GM10248 (cell line): ENCODE measurements around the gene COMMD10.

ENCODE experiments used
- CTCF ChIA-PET: fragments of 300-600 bp; sonication (Branson Sonifier 250); formaldehyde crosslinking; extraction: SDS; loops from one replicate; lab custom pipeline; 2021; ENCODE audit warnings: antibody characterized with exemption; lab: Yijun Ruan, JAX
- POLR2A ChIA-PET: fragments of 350-650 bp; sonication (Branson Sonifier 250); formaldehyde crosslinking; extraction: SDS; loops from one replicate; lab custom pipeline; 2020; ENCODE audit warnings: antibody characterized with exemption; lab: Yijun Ruan, JAX
- DNase-seq: peaks from one replicate; pipeline ENCODE4 v3.0.0; 2012; ENCODE audit errors: extremely low spot score
- CTCF ChIP-seq: IDR thresholded peaks from 2 replicates; pipeline ENCODE4 v1.5.1; 2012; ENCODE audit warnings: mild to moderate bottlenecking, low read depth; ENCODE audit errors: extremely low read depth, missing control alignments, control extremely low read depth

COMMD10 gene

DNA sequence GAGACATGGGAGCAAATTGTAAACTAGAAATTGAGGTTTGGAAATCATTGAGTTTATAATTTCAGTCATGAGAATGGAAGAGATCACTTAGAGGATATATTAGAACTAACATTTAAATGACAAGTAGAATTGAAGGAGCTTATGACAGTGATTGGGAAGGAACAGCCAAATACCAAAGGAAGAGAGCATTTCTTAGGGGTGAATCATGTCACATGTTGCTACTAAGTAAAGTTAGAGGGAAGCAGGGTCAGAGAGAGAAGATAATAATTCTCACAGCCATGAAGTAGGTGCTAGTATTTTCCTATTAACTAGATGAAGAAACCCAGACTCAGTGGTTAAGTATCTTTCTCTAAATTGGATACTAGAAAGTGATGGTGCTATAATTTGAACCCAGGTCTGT, 59.3 kb downstream of the COMMD10 start:
- TF ChIP-seq CTCF = no peak
- ChIA-PET CTCF (interaction anchor here (0.8 to 1.4 kb wide), 2 partner anchors 9 to 804 kb away, joined by 3 read pairs; no protein-coding TSS in a partner anchor), POLR2A (no interaction called here)
- no peak for DNase-seq

- no peak for DNase-seq
- TF ChIP-seq CTCF = no peak
- CTCF ChIA-PET = interaction anchor here (1.4 kb wide), 1 partner anchor 803 kb away, joined by 3 read pairs; no protein-coding TSS in a partner anchor
- POLR2A ChIA-PET = no interaction called here
Observed at GRCh38 chr5:116144991-116145390, 60.2 kb downstream of the COMMD10 start.

- no peak for TF ChIP-seq CTCF
- ChIA-PET POLR2A (no interaction called here), CTCF (no interaction called here)
- DNase-seq = no peak
Observed at GRCh38 chr5:116145416-116145815, 60.6 kb downstream of the COMMD10 start.

GRCh38 chr5:116152169-116152568, 67.3 kb downstream of the COMMD10 start:
- POLR2A ChIA-PET = no interaction called here
- no peak for DNase-seq
- no peak for TF ChIP-seq CTCF
- CTCF ChIA-PET = no interaction called here

DNA sequence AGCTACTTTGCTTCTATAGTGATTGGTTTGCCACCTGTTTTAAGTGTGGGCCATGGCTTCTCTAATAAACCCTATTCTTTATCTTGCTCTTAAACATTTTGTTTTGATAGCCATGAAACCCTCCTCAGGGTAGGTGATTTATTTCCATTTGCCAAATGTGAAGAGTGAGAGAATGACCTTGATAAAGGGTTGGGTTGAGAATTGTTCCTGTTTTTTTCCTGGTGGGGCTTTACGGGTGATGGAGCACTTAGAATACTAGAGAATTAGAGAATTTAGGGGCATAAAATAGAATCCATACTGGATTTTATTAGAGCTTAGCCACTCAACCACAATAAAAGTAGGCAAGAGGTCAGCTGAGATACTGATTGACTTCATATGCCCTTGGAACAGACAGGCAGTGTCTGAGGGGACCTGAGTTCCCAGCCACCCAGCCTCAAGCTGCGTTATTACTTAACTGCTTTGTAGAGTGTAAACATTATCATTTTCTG, 68.9 kb downstream of the COMMD10 start:
- ChIA-PET POLR2A (no interaction called here), CTCF (interaction anchor here (0.9 kb wide), 1 partner anchor 10 kb away, joined by 3 read pairs; no protein-coding TSS in a partner anchor)
- TF ChIP-seq CTCF = no peak
- DNase-seq = no peak

GRCh38 chr5:116154252-116154651, 69.4 kb downstream of the COMMD10 start:
- no peak for DNase-seq
- ChIA-PET POLR2A (no interaction called here), CTCF (no interaction called here)
- TF ChIP-seq CTCF = no peak
